Measurements from ENCODE around the gene MAPK12. TPM values are rescaled to one million over a fixed set of nuclear protein-coding genes. Genes with fewer than 3 reads are reported as not detected.

MAPK12 gene
- total RNA-seq (2014; rRNA removed; shearing (Covaris generic)), result 33.3 and 37.8 TPM in 2 replicates

GRCh38 chr22:50261615-50262459 lies at the start of gene MAPK12:
MAPK12 (minus strand) TSS chr22:50261683; CDS start chr22:50261509, 174 bp downstream.
- no peak for DNase-seq (ENCODE audit: low spot score)

GRCh38 chr22:50310949-50311444 lies 49.5 kb upstream of the MAPK12 start:
- no peak for DNase-seq (ENCODE audit: low spot score)

- DNase-seq (ENCODE audit: low spot score), result no peak
These were observed 48.7 kb upstream of the MAPK12 start for GRCh38 chr22:50310031-50310722.

GRCh38 chr22:50309601-50309991 lies 48.1 kb upstream of the MAPK12 start:
- DNase-seq (ENCODE audit: low spot score), result no peak

- DNase-seq (ENCODE audit: low spot score), result no peak
These were observed 47.6 kb upstream of the MAPK12 start for GRCh38 chr22:50308986-50309600.

DNA sequence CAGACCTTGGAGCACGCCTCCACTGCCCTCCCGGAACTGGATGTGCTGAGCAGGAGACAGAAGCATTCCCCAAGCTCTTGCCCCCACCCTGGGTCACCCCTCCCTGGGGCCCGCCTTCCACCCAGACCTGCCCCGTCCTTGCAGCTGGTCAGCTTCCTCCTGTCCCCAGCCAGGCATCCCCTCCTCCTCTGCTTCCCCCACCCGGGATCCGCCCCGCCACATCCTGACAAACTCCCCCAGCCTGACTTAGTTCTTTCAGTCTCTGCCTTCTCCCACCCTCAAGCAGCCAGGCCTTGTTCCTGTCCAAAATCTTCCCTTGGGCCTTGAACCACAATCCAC lies 47.1 kb upstream of the MAPK12 start:
- no peak for DNase-seq (ENCODE audit: low spot score)

- no peak for DNase-seq (ENCODE audit: low spot score)
These were observed 46.6 kb upstream of the MAPK12 start for GRCh38 chr22:50307890-50308596.

DNA sequence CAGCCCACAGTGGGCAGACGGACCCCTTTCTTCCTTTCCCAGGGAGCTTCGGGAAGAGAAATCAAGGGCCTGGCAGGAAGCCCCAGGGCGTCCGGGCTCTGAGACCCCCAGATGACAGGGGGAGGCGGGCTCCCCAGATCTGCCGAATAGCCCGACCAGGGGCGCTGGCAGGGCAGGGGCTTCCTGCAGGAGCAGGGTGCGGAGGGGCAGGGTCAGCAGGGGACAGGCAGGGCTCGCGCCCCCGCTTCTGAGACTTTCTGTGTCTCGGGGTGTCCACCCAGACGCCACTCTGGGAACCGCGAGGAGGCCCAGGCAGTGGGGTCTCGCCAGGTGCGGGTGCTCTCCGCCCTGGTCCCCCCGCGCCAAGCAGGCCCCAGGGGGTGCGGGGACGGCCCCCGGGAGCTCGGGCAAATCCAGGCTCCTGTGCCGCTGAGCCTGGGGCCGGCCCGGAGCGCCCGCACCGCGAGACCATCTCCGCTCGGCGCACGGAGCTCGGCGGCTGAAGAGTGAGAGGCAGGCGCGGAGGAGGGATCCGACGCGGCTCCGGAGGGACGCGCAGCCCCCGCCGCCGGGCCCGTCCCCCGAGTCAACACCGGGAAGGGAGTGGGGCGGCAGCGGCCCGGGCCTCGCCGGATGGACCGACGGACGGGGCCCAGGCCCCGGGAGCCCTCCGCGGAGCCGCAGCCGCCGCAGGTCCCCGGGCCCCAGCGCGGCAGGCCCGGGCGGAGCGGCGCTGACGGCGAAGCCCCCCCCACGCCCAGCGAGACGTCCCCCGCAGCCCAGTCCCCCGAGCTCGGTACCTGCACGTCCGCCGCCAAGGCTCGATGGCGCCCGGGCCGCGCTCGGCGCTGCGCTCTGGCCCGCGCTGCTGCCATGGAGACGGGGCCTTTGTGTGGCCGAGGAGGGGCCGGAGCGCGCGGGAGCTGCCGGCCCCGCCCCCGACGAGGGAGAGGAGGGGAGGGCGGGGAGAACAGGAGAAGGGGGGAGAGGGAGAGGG lies 45.6 kb upstream of the MAPK12 start, which contains the start of gene PLXNB2:
Gene PLXNB2, minus strand, starts transcription at position 894 of the 997 bp plus-strand sequence. CDS start 17,062 bp downstream, outside the sequence.
- DNase-seq (ENCODE audit: low spot score), result peak; percentile 63

GRCh38 chr22:50305923-50306566 lies 44.6 kb upstream of the MAPK12 start:
- DNase-seq (ENCODE audit: low spot score), result peak; percentile 93

DNA sequence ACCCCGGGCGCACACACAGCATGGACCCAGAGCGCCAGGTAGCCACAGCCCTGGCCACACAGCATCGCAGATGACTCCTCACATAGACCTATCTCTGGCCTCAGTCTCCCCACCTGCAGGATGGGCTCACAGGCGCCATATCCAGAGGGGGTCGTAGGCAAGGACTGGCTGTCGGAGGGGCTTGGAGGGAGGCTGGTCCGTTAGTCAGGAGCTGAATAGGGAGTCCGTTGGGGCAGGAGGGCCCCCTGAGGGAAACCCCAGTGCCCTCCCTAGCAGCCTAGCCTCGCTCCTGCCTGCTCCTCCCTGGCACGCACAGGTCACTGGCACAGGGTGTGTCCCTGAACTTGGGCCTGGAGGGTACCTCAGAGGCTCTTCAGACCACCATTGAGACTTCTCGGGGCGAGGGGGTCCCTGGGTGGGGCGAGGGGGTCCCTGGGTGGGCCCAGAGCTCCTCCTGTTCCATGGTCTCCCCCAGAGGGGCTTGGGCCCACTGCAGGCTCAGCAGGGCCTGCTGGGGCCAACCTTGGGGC lies 44.0 kb upstream of the MAPK12 start:
- no peak for DNase-seq (ENCODE audit: low spot score)

DNA sequence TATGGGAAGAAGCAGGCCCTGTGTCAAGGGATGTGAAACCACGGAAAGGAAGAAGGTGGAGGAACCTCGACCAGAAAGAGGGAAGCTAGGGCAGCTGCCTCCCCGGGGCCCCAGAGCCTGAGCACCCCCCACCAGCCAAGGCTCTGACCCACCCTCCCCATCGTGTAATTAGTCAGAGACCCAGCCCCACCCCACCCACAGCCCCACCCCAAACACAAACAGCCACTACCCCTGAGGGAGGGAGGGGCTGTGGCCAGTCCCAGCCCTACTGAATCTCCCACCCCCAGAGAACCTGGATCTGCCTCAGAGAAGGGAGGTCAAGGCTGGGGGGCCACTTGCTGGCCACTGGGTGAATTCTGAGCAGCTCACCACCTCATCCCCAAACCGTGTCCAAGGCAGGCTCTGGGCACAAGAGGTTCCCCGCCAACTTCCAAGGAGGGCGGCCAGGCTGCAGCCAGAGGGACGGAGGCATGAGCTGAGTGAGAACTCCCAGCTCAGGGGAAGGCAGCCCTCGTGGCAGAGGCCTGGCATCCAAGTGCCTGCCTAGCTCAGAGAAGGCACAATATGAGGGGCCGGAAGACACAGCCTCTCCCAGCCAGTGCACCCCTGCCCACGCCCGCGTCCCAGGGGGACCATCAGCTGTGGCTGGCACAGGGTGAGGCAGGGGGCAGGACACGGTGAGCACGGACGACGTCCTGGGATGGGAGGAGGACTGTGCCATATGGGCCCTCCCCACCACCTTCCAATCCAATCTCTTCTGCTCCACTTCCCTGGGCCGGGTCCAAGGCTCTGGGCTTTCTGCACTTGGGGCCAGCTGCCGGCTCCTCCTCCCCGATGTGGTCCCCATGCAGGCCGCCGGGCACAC lies 43.3 kb upstream of the MAPK12 start:
- no peak for DNase-seq (ENCODE audit: low spot score)

GRCh38 chr22:50303848-50304527 lies 42.5 kb upstream of the MAPK12 start:
- no peak for DNase-seq (ENCODE audit: low spot score)

GRCh38 chr22:50303515-50303847 lies 42.0 kb upstream of the MAPK12 start:
- no peak for DNase-seq (ENCODE audit: low spot score)

GRCh38 chr22:50302564-50302963 lies 41.1 kb upstream of the MAPK12 start:
- no peak for DNase-seq (ENCODE audit: low spot score)

DNA sequence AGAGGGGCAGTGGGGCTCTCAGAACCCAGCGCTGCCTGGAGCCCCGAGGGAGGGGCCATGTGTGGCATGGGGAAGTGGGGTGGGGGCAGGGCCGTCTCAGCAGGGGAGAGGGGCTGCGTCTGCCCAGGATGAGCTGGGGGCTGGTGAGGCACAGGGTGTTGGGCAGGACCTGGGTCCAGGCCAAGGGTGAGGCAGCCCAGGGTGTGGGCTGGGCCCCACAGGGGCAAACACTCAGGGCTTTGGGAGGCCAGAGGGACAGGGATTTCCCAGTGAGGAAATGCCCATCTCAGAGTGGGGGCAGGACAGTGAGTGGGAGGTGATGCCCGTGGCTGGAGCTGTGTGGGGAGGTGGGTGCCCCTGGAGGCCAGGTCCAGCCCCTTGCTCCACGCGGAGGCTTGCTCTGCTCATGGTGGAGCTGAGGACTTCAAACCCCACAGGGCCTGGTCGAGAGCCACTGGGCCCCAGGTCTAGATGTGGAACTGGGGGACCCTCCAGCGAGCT lies 40.6 kb upstream of the MAPK12 start:
- no peak for DNase-seq (ENCODE audit: low spot score)

- no peak for DNase-seq (ENCODE audit: low spot score)
These were observed 40.1 kb upstream of the MAPK12 start for GRCh38 chr22:50301581-50301991.

GRCh38 chr22:50300620-50301257 lies 39.3 kb upstream of the MAPK12 start:
- DNase-seq (ENCODE audit: low spot score), result no peak

Measured in H4 (cell line).